Left ventricle myocardium superior (tissue), 1 donor: Measurements from ENCODE around the gene SOAT2. TPM values are rescaled to one million over a fixed set of nuclear protein-coding genes. Genes with fewer than 3 reads are reported as not detected.
"Not testable (repeated sequence)": the region's sequence is repeated elsewhere in the genome, so short reads cannot be mapped to it uniquely, and the experiment has no call there.

Experiments used
- ATAC-seq: fragments of 200-7000 bp; cut with Tn5 transposase; one replicate; pipeline ENCODE4 v1.9.1; 2020; ENCODE audit warnings: mild to moderate bottlenecking, moderate library complexity
- DNase-seq: peaks from one replicate; pipeline ENCODE4 v3.0.0-alpha.2; 2020
- intact Hi-C: fragments of 100-400 bp; cut with micrococcal nuclease; formaldehyde crosslinking; loops from one replicate; pipeline ENCODE4 v1.11.0; 2022
- total RNA-seq: library from RNA; stranded (reverse); fragmentation: NEBNext Ultra II Directional; extraction: Animal tissue kit (Norgen Biotek cat#: 25700); gene quantifications from one replicate; pipeline ENCODE4 v1.2.1, GENCODE V29; 2021
- donor health status: DM: no; HTN: yes; CAD: no; lungs with severe emphysema.

Gene SOAT2
- total RNA-seq, 1 donor from 2014 or later, result 0.12 TPM

GRCh38 chr12:53076461-53076860, 26.8 kb upstream of the SOAT2 start:
- ATAC-seq (no peak), DNase-seq (no peak)
- intact Hi-C loops, result no loop called here

DNA sequence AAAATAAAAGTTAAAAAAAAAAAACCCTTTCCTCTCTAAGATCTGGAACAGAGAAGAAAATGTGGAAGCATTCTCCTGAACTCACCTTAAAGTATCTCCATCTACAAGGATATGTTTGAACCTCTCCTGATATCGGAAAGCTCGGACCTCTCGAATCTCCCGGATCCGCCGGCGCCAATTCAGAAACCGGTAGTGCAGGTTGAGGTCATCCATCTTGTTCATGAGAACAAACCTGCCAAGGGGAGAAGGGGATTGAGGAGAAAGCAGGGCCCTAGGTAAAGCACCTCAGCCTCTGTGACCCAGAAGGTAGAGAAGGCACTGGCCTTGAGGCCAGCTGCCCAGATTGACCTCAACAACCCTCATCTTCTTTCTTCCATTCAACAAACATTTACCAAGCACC, 26.3 kb upstream of the SOAT2 start:
- no peak for DNase-seq
- intact Hi-C loops, result no loop called here
- no peak for ATAC-seq

DNA sequence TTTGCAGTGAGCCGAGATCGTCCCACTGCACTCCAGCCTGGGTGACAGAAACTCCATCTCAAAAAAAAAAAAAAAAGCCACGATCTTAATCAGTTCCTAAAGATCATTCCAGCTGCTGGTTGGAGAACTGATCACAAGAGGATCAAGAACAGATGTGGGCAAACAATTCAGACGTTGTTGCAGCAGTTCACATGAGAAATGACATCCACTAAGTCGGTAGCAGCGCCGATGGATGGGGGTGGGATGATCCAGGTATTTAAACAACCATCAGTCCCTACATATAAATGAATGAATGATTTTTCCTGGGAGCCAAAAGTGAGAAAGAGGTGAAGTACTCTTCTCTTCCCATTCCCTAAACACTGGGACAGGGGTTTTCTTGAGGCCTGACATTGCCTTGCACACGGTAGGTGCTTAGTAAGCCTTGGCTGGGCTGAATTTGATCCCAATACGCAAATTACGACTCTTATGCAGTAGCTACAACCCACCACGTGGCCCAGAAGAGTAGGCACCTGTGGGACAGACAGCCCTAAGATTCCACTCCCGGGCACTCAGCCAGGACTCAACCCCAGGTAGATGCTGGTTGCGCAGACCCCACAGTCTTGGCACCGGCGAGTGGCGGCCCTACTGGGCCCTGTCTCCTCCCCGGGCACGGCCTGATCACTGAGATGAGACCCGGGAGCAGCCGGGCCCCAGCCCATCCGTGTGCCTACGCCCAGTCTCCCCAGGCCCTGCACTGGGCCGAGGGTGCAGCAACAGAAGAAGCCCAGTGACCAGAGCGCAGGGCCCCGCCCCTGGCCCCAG, 24.7 kb upstream of the SOAT2 start:
- ATAC-seq (no peak), DNase-seq (no peak)
- intact Hi-C loops, result no loop called here

DNA sequence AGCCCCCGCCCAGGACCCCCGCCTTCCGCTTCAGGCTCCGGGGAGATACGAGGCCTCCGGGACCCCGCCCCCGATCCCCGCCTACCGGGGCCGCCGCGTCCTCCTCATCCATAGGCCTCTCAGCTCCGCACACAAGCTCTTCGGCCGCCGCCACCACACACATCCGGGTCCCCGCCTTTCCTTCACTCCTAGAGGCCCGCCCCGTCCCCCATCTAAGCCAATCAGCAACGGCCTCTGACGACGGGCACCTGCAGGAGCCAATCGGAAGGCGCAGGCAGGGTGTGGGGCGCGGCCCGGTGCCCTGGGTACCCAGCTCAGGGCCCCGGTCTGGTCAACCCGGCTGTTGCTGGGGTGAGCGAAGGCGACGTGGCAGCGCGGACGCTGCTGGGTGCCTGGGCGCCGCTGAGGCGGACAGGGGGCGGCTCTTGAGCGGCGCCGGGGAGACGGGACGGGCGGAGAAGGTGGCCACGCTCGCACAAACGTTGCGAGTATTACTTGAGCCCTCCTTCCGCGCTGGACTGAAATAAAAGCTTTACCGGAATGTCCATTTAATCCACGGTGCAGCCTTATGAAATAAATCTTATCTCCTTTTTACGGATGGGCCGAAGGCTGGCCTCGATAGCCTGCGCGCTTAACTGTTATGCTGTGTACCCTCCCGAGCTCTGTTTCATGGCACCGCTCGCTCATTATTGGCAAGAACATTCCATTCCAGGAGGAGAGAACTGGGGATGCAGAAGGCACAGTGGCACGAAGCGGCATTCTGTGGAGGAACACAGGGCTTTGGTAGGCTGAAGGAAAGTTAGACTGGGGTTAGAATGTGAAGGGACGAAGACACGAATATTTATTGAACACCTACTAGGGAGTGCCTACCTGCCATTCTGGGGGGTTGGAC, 23.8 kb upstream of the SOAT2 start, which contains the start of gene SPRYD3:
SPRYD3 (minus strand) TSS at position 165 of the 892 bp plus-strand sequence; CDS start at position 108, 57 bp downstream.
- ATAC-seq, result peak; percentile 99
- peak; percentile 98 for DNase-seq
- intact Hi-C loops, result no loop called here

DNA sequence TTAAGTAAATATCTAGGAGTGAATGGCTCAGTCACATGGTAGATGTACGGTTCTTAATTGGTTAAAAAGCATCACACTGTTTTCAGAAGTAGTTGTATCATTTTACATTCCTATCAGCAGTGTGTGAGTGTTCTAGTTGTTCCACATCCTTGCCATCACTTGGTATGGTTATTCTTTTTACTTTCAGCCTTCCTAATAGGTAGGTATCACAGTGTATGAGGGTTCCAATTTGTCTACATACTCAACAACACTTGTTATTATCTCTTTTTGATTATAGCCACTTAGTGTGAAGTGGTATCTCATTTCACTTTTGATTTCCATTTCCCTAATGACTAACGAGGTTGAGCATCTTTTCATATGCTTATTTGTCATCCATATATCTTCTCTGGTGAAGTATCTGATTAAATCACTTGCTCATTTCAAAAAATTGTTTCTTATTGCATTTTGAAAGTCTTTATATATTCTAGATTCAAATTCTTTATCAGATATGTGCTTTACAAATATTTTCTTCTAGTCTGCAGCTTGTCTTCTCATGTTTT, 20.6 kb upstream of the SOAT2 start:
- intact Hi-C loops, result no loop called here
- no peak for ATAC-seq
- no peak for DNase-seq

GRCh38 chr12:53086361-53086760, 16.9 kb upstream of the SOAT2 start:
- no peak for DNase-seq

DNA sequence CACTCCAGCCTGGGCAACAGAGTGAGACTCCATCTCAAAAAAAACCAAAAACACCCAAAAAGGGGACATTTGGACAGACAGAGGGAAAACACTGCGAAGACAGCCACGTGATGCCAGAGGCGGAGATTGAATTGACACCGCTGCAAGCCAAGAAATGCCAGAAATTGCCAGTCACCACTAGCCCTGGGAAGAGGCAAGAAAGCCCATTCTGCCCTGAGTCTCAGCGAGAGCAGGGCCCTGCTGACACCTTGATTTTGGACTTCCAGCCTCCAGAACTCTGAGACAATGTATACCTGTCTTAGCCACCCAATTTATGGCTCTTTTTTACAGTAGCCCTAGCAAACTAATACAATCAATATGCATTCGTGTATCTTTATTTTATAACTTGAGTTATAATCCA, 13.2 kb upstream of the SOAT2 start:
- intact Hi-C loops, result no loop called here
- DNase-seq (no peak), ATAC-seq (no peak)

More at GRCh38 chr12:53086361-53086760, 16.9 kb upstream of the SOAT2 start:
- ATAC-seq, result no peak
- intact Hi-C loops, result no loop called here

DNA sequence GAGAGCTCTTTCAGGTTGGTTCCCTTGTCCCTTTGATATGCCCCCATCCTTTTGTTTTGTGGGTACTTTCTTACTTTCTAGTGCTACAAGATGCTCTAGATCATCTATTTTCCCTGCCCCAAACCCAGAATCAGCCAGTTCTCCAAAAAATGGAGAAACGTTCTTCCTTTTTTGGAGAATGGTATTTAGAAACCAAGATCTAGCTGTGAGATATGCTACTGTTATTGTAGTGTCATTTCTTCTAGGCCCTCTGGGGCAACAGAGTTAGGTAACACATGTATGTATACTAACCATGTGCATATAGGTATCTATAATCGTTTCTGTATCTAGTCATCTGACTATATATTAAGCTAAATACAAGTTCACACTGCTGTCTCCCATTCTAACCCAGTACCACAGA, 12.7 kb upstream of the SOAT2 start:
- DNase-seq (no peak), ATAC-seq (no peak)
- intact Hi-C loops, result no loop called here

GRCh38 chr12:53091756-53092155, 11.5 kb upstream of the SOAT2 start:
- ATAC-seq (no peak), DNase-seq (no peak)
- intact Hi-C loops, result no loop called here

DNA sequence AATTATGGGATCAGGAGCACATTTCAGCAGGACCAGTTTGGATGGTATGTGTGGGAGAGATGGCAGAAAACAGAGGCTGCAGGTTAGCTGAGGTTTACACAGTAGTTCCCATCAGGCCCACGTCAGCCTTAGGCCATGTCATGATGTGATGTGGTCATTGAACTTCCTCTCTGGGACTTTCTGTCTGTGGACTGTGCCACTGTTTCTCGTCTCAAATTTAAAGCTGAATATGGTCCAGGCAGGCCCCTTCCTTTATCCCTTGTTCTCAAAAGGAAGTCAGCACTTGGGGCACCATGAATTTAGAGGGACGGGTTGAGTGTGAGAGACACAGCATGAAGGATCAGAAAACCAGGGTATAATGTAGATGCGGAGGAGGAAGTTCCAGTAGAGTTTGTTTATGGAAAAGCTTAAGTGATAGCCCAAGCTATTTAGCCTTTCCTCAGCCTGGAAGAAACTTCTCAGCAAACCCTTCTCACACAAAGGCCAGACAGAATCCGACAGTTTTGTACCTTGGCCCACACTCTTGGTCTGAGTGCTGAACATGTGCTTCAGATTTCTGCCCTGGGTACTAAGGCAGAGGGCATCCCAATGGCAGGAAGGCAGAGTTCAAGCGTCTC, 9.4 kb upstream of the SOAT2 start:
- no peak for DNase-seq
- intact Hi-C loops, result no loop called here
- ATAC-seq, result no peak

DNA sequence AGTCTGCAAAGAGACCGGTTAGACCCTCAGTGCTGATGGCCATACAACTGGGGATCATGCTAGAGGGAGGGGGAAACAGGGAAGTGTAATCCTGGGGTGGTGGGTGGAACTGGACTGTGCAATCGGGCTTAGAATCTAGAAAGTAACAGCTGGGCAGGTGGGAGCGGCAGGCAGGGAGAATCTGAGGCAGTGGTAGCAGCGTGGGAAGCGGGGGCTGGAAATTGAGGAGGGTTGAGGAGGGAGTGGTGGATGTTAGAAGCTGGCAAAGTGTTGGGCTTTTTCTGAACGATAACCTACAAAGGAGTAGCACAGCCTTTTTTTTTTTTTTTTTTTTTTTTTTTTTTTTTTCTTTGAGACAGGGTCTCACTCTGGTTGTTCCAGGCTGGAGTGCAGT, 8.9 kb upstream of the SOAT2 start:
- ATAC-seq, result no peak
- no peak for DNase-seq
- intact Hi-C loops, result no loop called here

- ATAC-seq, intact Hi-C loops, DNase-seq: not testable (repeated sequence)
Measured at GRCh38 chr12:53094796-53095595, 8.3 kb upstream of the SOAT2 start.

DNA sequence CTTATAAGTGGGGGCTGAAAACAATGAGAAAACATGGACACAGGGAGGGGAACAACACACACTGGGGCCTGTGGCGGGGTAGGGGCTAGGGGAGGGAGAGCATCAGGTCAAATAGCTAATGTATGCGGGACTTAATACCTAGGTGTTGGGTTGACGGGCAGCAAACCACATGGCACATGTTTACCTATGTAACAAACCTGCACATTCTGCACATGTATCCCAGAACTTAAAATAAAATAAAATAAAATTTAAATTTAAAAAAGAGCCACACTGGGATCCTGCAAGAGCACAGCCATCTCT, 7.7 kb upstream of the SOAT2 start:
- ATAC-seq, DNase-seq, intact Hi-C loops: not testable (repeated sequence)

DNA sequence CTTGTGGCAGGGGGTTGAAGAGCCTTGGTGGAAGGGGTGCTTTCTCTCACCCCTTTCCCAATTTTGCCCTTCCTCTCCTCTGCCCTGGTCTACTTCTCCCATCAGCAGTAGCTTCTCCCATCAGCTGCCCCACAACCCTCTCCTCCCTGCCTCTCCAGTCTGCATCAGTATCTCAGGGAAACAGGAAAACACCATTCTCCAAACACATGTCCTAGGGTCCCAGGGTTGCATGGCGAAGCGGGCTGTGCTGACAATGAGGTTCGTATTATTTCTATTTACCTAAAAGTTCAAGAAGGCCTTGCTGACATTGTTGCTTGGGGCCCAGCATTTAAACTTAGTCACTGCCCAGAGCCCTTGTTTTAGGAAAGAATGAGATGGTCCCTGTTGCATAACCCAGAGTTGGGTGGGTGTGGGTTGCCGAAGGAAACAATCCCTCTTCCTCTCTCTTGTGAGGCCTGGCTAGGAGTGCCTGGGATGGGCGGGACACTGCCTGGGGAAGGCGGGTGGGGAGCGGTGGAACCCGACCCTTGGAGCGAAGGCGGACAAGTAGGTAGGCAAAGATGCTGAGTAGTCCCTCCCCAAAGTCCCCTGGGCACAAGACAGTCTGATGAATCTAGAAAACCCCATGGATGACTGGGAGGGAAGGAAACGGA, 7.1 kb upstream of the SOAT2 start:
- DNase-seq, result peak; percentile 84
- intact Hi-C loops, result no loop called here

DNA sequence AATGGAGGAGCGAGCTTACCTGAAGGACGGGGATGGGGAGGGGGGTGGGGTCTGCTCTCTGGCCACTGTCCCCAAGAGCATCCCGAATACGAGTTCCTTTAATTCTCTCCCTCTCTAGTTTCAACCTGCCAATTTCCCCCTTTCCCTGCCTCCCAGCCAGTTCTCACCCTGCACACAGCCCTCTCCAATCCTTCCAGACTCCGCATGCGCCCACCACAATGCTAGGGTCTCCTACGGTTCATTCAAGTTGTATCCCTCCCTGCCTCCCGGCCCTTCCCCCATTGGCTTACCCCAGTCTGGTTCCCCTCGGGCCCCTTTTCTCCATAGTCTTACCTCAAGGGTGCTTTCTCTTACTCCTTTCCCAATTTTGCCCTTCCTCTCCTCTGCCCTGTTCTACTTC, 6.5 kb upstream of the SOAT2 start:
- ATAC-seq (no peak), DNase-seq (no peak)
- intact Hi-C loops, result no loop called here

More for the DNA sequence above, 7.1 kb upstream of the SOAT2 start:
- ATAC-seq, result peak; percentile 64

DNA sequence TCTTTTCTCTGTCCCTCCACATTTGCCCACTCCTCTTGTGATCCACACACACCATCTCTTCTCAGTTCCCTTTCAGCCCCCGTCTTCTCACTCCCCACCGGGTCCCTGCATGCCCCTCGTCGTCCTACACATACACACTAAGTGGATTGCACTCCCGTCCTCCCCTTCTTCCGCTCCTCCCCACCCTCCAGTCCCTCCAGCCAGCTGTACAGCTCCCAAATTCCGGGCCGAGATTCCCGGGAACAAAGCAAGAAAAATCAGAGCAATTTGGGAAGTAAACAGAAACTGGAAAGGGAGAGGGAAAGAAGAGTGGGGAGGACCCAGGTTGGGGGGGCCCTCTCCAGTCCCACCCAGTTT, 6.1 kb upstream of the SOAT2 start:
- peak; percentile 55 for ATAC-seq
- intact Hi-C loops, result no loop called here
- no peak for DNase-seq

- peak; percentile 73 for ATAC-seq
- DNase-seq, result peak; percentile 86
- intact Hi-C loops, result no loop called here
Measured at GRCh38 chr12:53097564-53098353, 5.5 kb upstream of the SOAT2 start, which contains the start of gene IGFBP6. Gene IGFBP6, plus strand, starts transcription at chr12:53097667. Its CDS starts 51 bp downstream, at chr12:53097718.
